ENCODE results near the gene ZC3H4. TPM values are rescaled to one million over a fixed set of nuclear protein-coding genes. Genes with fewer than 3 reads are reported as not detected.
"Not testable (repeated sequence)": the region's sequence is repeated elsewhere in the genome, so short reads cannot be mapped to it uniquely, and the experiment has no call there.

Gene ZC3H4
- total and polyA plus RNA-seq, 9 donors, result 10.7 to 58.2 (median 45.5) TPM

- Histone ChIP-seq H3K4me1 (ENCODE audit: insufficient read depth) (no peaks in the 10 kb centered on the region), H3K36me3 (no peaks in the 10 kb centered on the region), H3K4me3 (no peak overlapping the region), H3K27ac (no peak overlapping the region), H3K9me3 (no peaks in the 10 kb centered on the region), H3K27me3 (no peaks in the 10 kb centered on the region)
- no peak for TF ChIP-seq POLR2A (IDR thresholded peaks at IDR 0.05)
- no peak for TF ChIP-seq EP300 (IDR thresholded peaks at IDR 0.05)
- TF ChIP-seq CTCF (IDR thresholded peaks at IDR 0.05), result no peak
- 94 to 96% (median 94%) methylated on average over 17 of the region's 17 CpGs for WGBS, 3 donors
- intact Hi-C loops (cut with DNase I), result no loop called here
- DNase-seq, result no peak
These were observed 27.3 kb downstream of the ZC3H4 start for GRCh38 chr19:47086280-47086679.

GRCh38 chr19:47084879-47085439, 28.6 kb downstream of the ZC3H4 start:
- Histone ChIP-seq H3K4me3 (no peak overlapping the region), H3K27ac (no peak overlapping the region), H3K27me3 (no peaks in the 10 kb centered on the region), H3K4me1 (ENCODE audit: insufficient read depth) (no peaks in the 10 kb centered on the region), H3K9me3 (no peaks in the 10 kb centered on the region), H3K36me3 (no peaks in the 10 kb centered on the region)
- 85 to 93% (median 89%) methylated on average over 24 of the region's 24 CpGs for WGBS, 3 donors
- no peak for DNase-seq
- intact Hi-C loops (cut with DNase I), result loop anchor here in 1 of 4 donors (5.0 kb wide), 1 partner anchor 37 kb away; no protein-coding TSS in a partner anchor
- TF ChIP-seq CTCF (IDR thresholded peaks at IDR 0.05) (no peak), POLR2A (IDR thresholded peaks at IDR 0.05) (no peak), EP300 (IDR thresholded peaks at IDR 0.05) (no peak)

GRCh38 chr19:47082493-47082892, 31.1 kb downstream of the ZC3H4 start:
- no peak for DNase-seq
- intact Hi-C loops (cut with DNase I), result loop anchor here in 1 of 4 donors (5.0 kb wide), 1 partner anchor 40 kb away; no protein-coding TSS in a partner anchor
- no peaks in the 10 kb centered on the region for H3K36me3 ChIP-seq
- WGBS, 3 donors, result 91 to 93% (median 92%) methylated on average over 5 of the region's 5 CpGs
- H3K9me3 ChIP-seq, result no peaks in the 10 kb centered on the region
- no peaks in the 10 kb centered on the region for H3K27me3 ChIP-seq
- H3K4me3 ChIP-seq, result no peak overlapping the region
- no peak overlapping the region for H3K27ac ChIP-seq
- no peaks in the 10 kb centered on the region for H3K4me1 ChIP-seq (ENCODE audit: insufficient read depth)
- TF ChIP-seq CTCF (IDR thresholded peaks at IDR 0.05) (no peak), POLR2A (IDR thresholded peaks at IDR 0.05) (no peak)

GRCh38 chr19:47081095-47081494, 32.5 kb downstream of the ZC3H4 start:
- H3K36me3 ChIP-seq, result no peaks in the 10 kb centered on the region
- no peak for DNase-seq
- intact Hi-C loops (cut with DNase I), result loop anchor here in 1 of 4 donors (5.0 kb wide), 1 partner anchor 41 kb away; no protein-coding TSS in a partner anchor
- no peak overlapping the region for H3K4me3 ChIP-seq
- no peaks in the 10 kb centered on the region for H3K4me1 ChIP-seq (ENCODE audit: insufficient read depth)
- WGBS, 3 donors, result 79 to 85% (median 83%) methylated on average over 6 of the region's 6 CpGs
- H3K27ac ChIP-seq, result no peak overlapping the region
- TF ChIP-seq EP300 (IDR thresholded peaks at IDR 0.05), result no peak
- TF ChIP-seq POLR2A (IDR thresholded peaks at IDR 0.05), result no peak
- TF ChIP-seq CTCF (IDR thresholded peaks at IDR 0.05), result no peak
- no peaks in the 10 kb centered on the region for H3K9me3 ChIP-seq
- no peaks in the 10 kb centered on the region for H3K27me3 ChIP-seq

- H3K4me1 ChIP-seq (ENCODE audit: insufficient read depth); H3K9me3 ChIP-seq; H3K36me3 ChIP-seq; H3K27ac ChIP-seq; H3K27me3 ChIP-seq; H3K4me3 ChIP-seq; DNase-seq: not testable (repeated sequence)
- 94 to 96% (median 96%) methylated on average over 13 of the region's 13 CpGs for WGBS, 3 donors
- intact Hi-C loops (cut with DNase I), result loop anchor here in 3 of 4 donors (2.0 to 5.0 kb wide), 4 partner anchors 39 to 169 kb away; no protein-coding TSS in a partner anchor
These were observed 35.2 kb downstream of the ZC3H4 start for GRCh38 chr19:47078351-47078750.
